SK-N-SH (cell line): ENCODE measurements around the gene HNRNPF. TPM values are rescaled to one million over a fixed set of nuclear protein-coding genes. Genes with fewer than 3 reads are reported as not detected.
A peak's percentile ranks its signal among the peaks of the same experiment; 100 is the strongest.

Source experiments
- CTCF ChIA-PET: fragments of 300-600, 350-600 bp; formaldehyde crosslinking; extraction: SDS; loops from one replicate; lab custom pipeline; 2021; lab: Yijun Ruan, JAX
- POLR2A ChIA-PET: fragments of 350-600 bp; sonication (Branson Sonifier 250); formaldehyde crosslinking; extraction: SDS; loops from one replicate; lab custom pipeline; 2020; ENCODE audit warnings: antibody characterized with exemption, inconsistent platforms; lab: Yijun Ruan, JAX
- DNase-seq: peaks from one replicate; pipeline ENCODE4 v3.0.0; 2012
- H2AFZ ChIP-seq: fragments of 200-600 bp; sonication (generic); 2 replicates; pipeline ENCODE4 v1.8.1; 2016; ENCODE audit warnings: antibody characterized with exemption, mild to moderate bottlenecking, low read depth
- H3F3A ChIP-seq: fragments of 200-600 bp; sonication (generic); replicated peaks from 2 replicates; pipeline ENCODE3; 2016; ENCODE audit warnings: antibody characterized with exemption, mild to moderate bottlenecking; ENCODE audit not compliant: insufficient read depth
- H3K27ac ChIP-seq, 2 experiments: fragments of 200-500 bp in 1 of 2; fragments of 200-600 bp in 1 of 2; sonication (Bioruptor generic) in 1 of 2; sonication (generic), shearing (Covaris generic) in 1 of 2; 2 replicates each; pipeline versions ENCODE4 v1.5.1 to v1.6.1; 2014 to 2016; ENCODE audit warnings: low read depth in 2 of 2, inconsistent platforms in 1 of 2, low read length in 1 of 2, mild to moderate bottlenecking in 1 of 2, mixed read lengths in 1 of 2
- H3K27me3 ChIP-seq: fragments of 200-600 bp; sonication (generic), shearing (Covaris generic); 2 replicates; pipeline ENCODE4 v1.6.1; 2016; ENCODE audit warnings: mixed run types; ENCODE audit not compliant: insufficient read depth
- H3K36me3 ChIP-seq, 2 experiments: fragments of 200-500 bp in 1 of 2; fragments of 200-600 bp in 1 of 2; sonication (Bioruptor generic) in 1 of 2; sonication (generic) in 1 of 2; replicated peaks in 1 of 2; 2 replicates each; pipeline versions ENCODE3 to v1.5.1; 2014 to 2016; ENCODE audit warnings: low read length in 1 of 2, mild to moderate bottlenecking in 1 of 2; ENCODE audit not compliant: insufficient read depth in 2 of 2, control insufficient read depth in 1 of 2
- H3K4me1 ChIP-seq, 2 experiments: fragments of 200-500 bp in 1 of 2; fragments of 200-600 bp in 1 of 2; sonication (Bioruptor generic) in 1 of 2; sonication (generic), shearing (Covaris generic) in 1 of 2; 2 replicates each; pipeline versions ENCODE4 v1.5.1 to v1.6.1; 2014 to 2016; ENCODE audit warnings: low read depth in 1 of 2, low read length in 1 of 2, mixed run types in 1 of 2; ENCODE audit not compliant: insufficient read depth in 2 of 2, control insufficient read depth in 1 of 2
- H3K4me2 ChIP-seq: fragments of 200-600 bp; sonication (generic), shearing (Covaris generic); 2 replicates; pipeline ENCODE4 v1.6.1; 2017; ENCODE audit warnings: mixed run types
- H3K4me3 ChIP-seq, 2 experiments: fragments of 200-500 bp in 1 of 2; fragments of 200-600 bp in 1 of 2; sonication (Bioruptor generic) in 1 of 2; sonication (generic), shearing (Covaris generic) in 1 of 2; 2 replicates each; pipeline versions ENCODE4 v1.5.1 to v1.8.1; 2014 to 2016; ENCODE audit warnings: low read depth in 2 of 2, inconsistent platforms in 1 of 2, low read length in 1 of 2, mild to moderate bottlenecking in 1 of 2, mixed read lengths in 1 of 2, moderate library complexity in 1 of 2
- H3K79me2 ChIP-seq: fragments of 200-600 bp; sonication (generic); 2 replicates; pipeline ENCODE4 v1.8.1; 2017; ENCODE audit warnings: mild to moderate bottlenecking; ENCODE audit not compliant: insufficient read depth
- H3K9ac ChIP-seq: fragments of 200-600 bp; sonication (generic); 2 replicates; pipeline ENCODE4 v1.6.1; 2017; ENCODE audit warnings: mixed run types
- H3K9me2 ChIP-seq: fragments of 200-600 bp; sonication (generic); 2 replicates; pipeline ENCODE4 v1.6.1; 2017; ENCODE audit warnings: mixed run types
- H3K9me3 ChIP-seq: fragments of 200-600 bp; sonication (generic); 2 replicates; pipeline ENCODE4 v1.6.1; 2017; ENCODE audit warnings: mixed run types, mild to moderate bottlenecking, moderate library complexity
- H4K20me1 ChIP-seq: fragments of 200-600 bp; sonication (generic); 2 replicates; pipeline ENCODE4 v1.6.1; 2017; ENCODE audit warnings: mild to moderate bottlenecking, mixed run types; ENCODE audit not compliant: insufficient read depth
- CHD2 ChIP-seq: fragments of 150-350 bp; IDR thresholded peaks from 2 replicates; pipeline ENCODE4 v1.6.1; 2018; ENCODE audit warnings: low read length; ENCODE audit not compliant: partially characterized antibody
- CTCF ChIP-seq: fragments of 200-600 bp; sonication (generic); IDR thresholded peaks from 2 replicates; pipeline ENCODE4 v1.6.1; 2017; ENCODE audit warnings: antibody characterized with exemption, mild to moderate bottlenecking, moderate library complexity
- EP300 ChIP-seq, 2 experiments: IDR thresholded peaks; 2 replicates each; pipeline versions ENCODE4 v1.4.0 to v1.6.1; 2012; ENCODE audit warnings: borderline replicate concordance in 1 of 2, low read depth in 1 of 2, low read length in 1 of 2
- EZH2phosphoT487 ChIP-seq: fragments of 200-600 bp; sonication (generic); IDR thresholded peaks from 2 replicates; pipeline ENCODE4 v1.6.1; 2017; ENCODE audit warnings: low read depth, mixed run types, mild to moderate bottlenecking, antibody characterized with exemption, moderate library complexity, borderline replicate concordance
- FOSL2 ChIP-seq: IDR thresholded peaks from 2 replicates; pipeline ENCODE4 v1.4.0; 2012; ENCODE audit warnings: low read depth, mild to moderate bottlenecking, moderate library complexity, borderline replicate concordance
- FOXM1 ChIP-seq: IDR thresholded peaks from 2 replicates; pipeline ENCODE4 v1.4.0; 2012; ENCODE audit warnings: low read depth, mild to moderate bottlenecking
- GATA2 ChIP-seq: sonication (generic); formaldehyde crosslinking; IDR thresholded peaks from 2 replicates; pipeline ENCODE4 v1.5.0; 2020; ENCODE audit warnings: mild to moderate bottlenecking, missing genetic modification reagents
- JUND ChIP-seq: IDR thresholded peaks from 2 replicates; pipeline ENCODE4 v1.4.0; 2012
- MAX ChIP-seq: IDR thresholded peaks from 2 replicates; pipeline ENCODE4 v1.4.0; 2012; ENCODE audit warnings: low read depth
- MEF2A ChIP-seq: IDR thresholded peaks from 2 replicates; pipeline ENCODE4 v1.4.0; 2012; ENCODE audit warnings: low read depth, borderline replicate concordance
- NRF1 ChIP-seq: IDR thresholded peaks from 2 replicates; pipeline ENCODE4 v1.6.1; 2012; ENCODE audit warnings: low read depth, mild to moderate bottlenecking, low read length
- PBX3 ChIP-seq: IDR thresholded peaks from 2 replicates; pipeline ENCODE4; 2012
- RCOR1 ChIP-seq: fragments of 150-350 bp; IDR thresholded peaks from 2 replicates; pipeline ENCODE4 v1.6.1; 2017; ENCODE audit warnings: antibody characterized with exemption, low read length
- RFX5 ChIP-seq: IDR thresholded peaks from 2 replicates; pipeline ENCODE4 v1.6.1; 2012; ENCODE audit warnings: mild to moderate bottlenecking, improper control_type of control experiment, low read length
- SIN3A ChIP-seq: IDR thresholded peaks from 2 replicates; pipeline ENCODE4 v1.6.1; 2012; ENCODE audit warnings: low read depth, mild to moderate bottlenecking, low read length, moderate library complexity, borderline replicate concordance
- SMC3 ChIP-seq: IDR thresholded peaks from 2 replicates; pipeline ENCODE4 v1.6.1; 2012; ENCODE audit warnings: low read depth, low read length, improper control_type of control experiment
- TAF1 ChIP-seq: IDR thresholded peaks from 2 replicates; pipeline ENCODE4 v1.6.1; 2012; ENCODE audit warnings: low read depth, mild to moderate bottlenecking, low read length, moderate library complexity, borderline replicate concordance
- TCF12 ChIP-seq: IDR thresholded peaks from 2 replicates; pipeline ENCODE4 v1.4.0; 2012
- ZBTB33 ChIP-seq: IDR thresholded peaks from 2 replicates; pipeline ENCODE4 v1.4.0; 2012; ENCODE audit warnings: low read depth, borderline replicate concordance
- WGBS: methylation state at CpG from one replicate; pipeline ENCODE4 v1.1.6; 2017; ENCODE audit warnings: low lambda C conversion rate; 5-methylcytosine and 5-hydroxymethylcytosine counted together
- polyA plus RNA-seq, 3 experiments: library from polyadenylated mRNA; depleted of rRNA; stranded (reverse); fragments of >200 nt; gene quantifications; 2 replicates each; pipeline ENCODE4 v1.2.3, GENCODE V29; 2012
- TF ChIP-seq, protein P1 (sequence below): fragments of 150-350 bp; IDR thresholded peaks from 2 replicates; pipeline ENCODE4 v1.6.1; 2017; ENCODE audit warnings: antibody characterized with exemption, low read length, low read depth, borderline replicate concordance

Gene HNRNPF
- polyA plus RNA-seq, 1 of the 3 experiments (the other 2 are of a cell fraction), result 195 TPM

DNA sequence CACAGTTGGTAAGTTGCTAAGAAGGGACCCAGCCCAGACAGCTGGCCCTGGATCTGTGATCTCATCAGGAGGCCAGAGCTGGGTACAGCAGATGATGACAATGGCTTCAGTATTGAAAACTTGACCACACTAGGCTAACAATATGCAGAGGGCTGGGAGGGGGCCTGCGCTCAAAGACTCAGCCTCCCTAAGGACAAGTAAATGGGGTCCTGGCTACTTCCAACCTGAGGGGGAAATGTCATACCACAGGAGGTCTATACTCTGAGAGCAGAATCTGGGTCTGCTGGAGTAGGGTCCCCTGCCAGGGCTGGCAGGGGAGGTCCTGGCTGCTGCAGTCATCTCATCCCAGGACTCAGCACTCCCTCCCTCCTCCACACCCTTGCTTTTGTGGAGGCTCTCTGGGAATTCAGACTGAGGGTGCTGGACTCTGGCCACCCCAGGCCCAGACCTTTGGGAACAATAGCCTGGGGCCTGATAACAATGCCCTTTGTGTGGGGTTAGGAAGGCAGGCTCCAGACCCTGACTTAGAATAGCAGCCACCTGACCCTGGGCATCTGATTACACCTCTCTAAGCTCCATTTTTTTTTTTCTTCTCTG, 36.1 kb downstream of the HNRNPF start:
- no peak overlapping the region for H3K4me2 ChIP-seq
- H3F3A ChIP-seq, result no peaks in the 10 kb centered on the region
- H3K9ac ChIP-seq, result no peak overlapping the region
- H3K4me1 ChIP-seq, result no peaks in the 10 kb centered on the region
- no peaks in the 10 kb centered on the region for H4K20me1 ChIP-seq
- WGBS, result 93% methylated on average over 1 of the region's 1 CpG
- no peak overlapping the region for H3K27ac ChIP-seq
- TF ChIP-seq TAF1 (no peak), MEF2A (no peak), RFX5 (no peak), JUND (no peak), TCF12 (no peak), SMC3 (no peak), PBX3 (no peak), EP300 (IDR thresholded peaks at IDR 0.05; ENCODE audit: borderline replicate concordance in 1 of 2, low read depth in 1 of 2, low read length in 1 of 2) (no peak), EZH2phosphoT487 (no peak), RCOR1 (no peak), CHD2 (no peak), MAX (no peak), SIN3A (no peak), NRF1 (no peak), CTCF (no peak), ZBTB33 (no peak), FOSL2 (no peak), FOXM1 (no peak), GATA2 (CRISPR knock-in tag) (no peak)
- TF ChIP-seq, protein P1, sequence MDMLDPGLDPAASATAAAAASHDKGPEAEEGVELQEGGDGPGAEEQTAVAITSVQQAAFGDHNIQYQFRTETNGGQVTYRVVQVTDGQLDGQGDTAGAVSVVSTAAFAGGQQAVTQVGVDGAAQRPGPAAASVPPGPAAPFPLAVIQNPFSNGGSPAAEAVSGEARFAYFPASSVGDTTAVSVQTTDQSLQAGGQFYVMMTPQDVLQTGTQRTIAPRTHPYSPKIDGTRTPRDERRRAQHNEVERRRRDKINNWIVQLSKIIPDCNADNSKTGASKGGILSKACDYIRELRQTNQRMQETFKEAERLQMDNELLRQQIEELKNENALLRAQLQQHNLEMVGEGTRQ, result no peak
- no peaks in the 10 kb centered on the region for H3K27me3 ChIP-seq
- no peaks in the 10 kb centered on the region for H3K36me3 ChIP-seq
- H3K79me2 ChIP-seq, result no peaks in the 10 kb centered on the region
- H3K9me2 ChIP-seq, result no peaks in the 10 kb centered on the region
- no peak overlapping the region for H3K4me3 ChIP-seq
- CTCF ChIA-PET, result interaction anchor here (0.8 kb wide), 1 partner anchor 89 kb away, joined by 3 read pairs; no protein-coding TSS in a partner anchor
- H3K9me3 ChIP-seq, result no peaks in the 10 kb centered on the region
- peak; percentile 21 for DNase-seq
- POLR2A ChIA-PET, result no interaction called here
- no peak overlapping the region for H2AFZ ChIP-seq
